Activated CD4-positive, alpha-beta memory T cell treated with anti-CD3 and anti-CD28 coated beads for 36 hours (primary cell): Measurements from ENCODE around the gene TBC1D8. TPM values are rescaled to one million over a fixed set of nuclear protein-coding genes. Genes with fewer than 3 reads are reported as not detected.

Experiments used
- CTCF ChIA-PET: fragments of 350-600 bp; sonication (Branson Sonifier 250); formaldehyde crosslinking; loops from one replicate; lab custom pipeline; 2021; ENCODE audit warnings: antibody characterized with exemption, inconsistent platforms; lab: Charles Lee
- POLR2A ChIA-PET: fragments of 350-600 bp; sonication (Branson Sonifier 250); formaldehyde crosslinking; loops from one replicate; lab custom pipeline; 2021; ENCODE audit warnings: antibody characterized with exemption; lab: Charles Lee
- DNase-seq: peaks from one replicate; pipeline ENCODE4 v3.0.0-alpha.2; 2020
- H3K27ac Mint-ChIP-seq: one replicate; pipeline ENCODE4 v1.8.0; 2021; ENCODE audit warnings: mixed read lengths
- H3K27me3 Mint-ChIP-seq: one replicate; pipeline ENCODE4 v1.8.0; 2021; ENCODE audit warnings: mixed read lengths
- H3K36me3 Mint-ChIP-seq: one replicate; pipeline ENCODE4 v1.8.0; 2021; ENCODE audit warnings: mixed read lengths
- H3K4me1 Mint-ChIP-seq: one replicate; pipeline ENCODE4 v1.8.0; 2021; ENCODE audit warnings: low read depth, mixed read lengths
- H3K4me3 Mint-ChIP-seq: one replicate; pipeline ENCODE4 v1.8.0; 2021; ENCODE audit warnings: mild to moderate bottlenecking, mixed read lengths
- H3K9me3 Mint-ChIP-seq: one replicate; pipeline ENCODE4 v1.8.0; 2021; ENCODE audit warnings: mixed read lengths
- intact Hi-C: fragments of 100-400 bp; cut with micrococcal nuclease; formaldehyde crosslinking; loops from one replicate; pipeline ENCODE4 v1.15.1; 2023
- total RNA-seq, 2 experiments: library from RNA; stranded (reverse); gene quantifications; one replicate each; pipeline ENCODE4 v1.2.3, GENCODE V29; 2021

TBC1D8 gene
- total RNA-seq, 2 experiments from 2014 or later, result 1.5 to 1.6 TPM

GRCh38 chr2:101160454-101160853 is 9.3 kb upstream of the TBC1D8 start:
- DNase-seq, result no peak
- H3K9me3 Mint-ChIP-seq, result no peaks in the 10 kb centered on the region
- CTCF ChIA-PET, result no interaction called here
- H3K36me3 Mint-ChIP-seq, result no peaks in the 10 kb centered on the region
- POLR2A ChIA-PET, result no interaction called here
- no peaks in the 10 kb centered on the region for H3K27me3 Mint-ChIP-seq
- H3K4me3 Mint-ChIP-seq, result no peak overlapping the region
- intact Hi-C loops, result no loop called here
- no peak overlapping the region for H3K27ac Mint-ChIP-seq
- H3K4me1 Mint-ChIP-seq, result no peaks in the 10 kb centered on the region

GRCh38 chr2:101159526-101159925 is 8.3 kb upstream of the TBC1D8 start:
- intact Hi-C loops, result loop anchor here (10.0 kb wide), 1 partner anchor 575 kb away; no protein-coding TSS in a partner anchor
- ChIA-PET POLR2A (no interaction called here), CTCF (no interaction called here)
- Mint-ChIP-seq H3K4me1 (no peaks in the 10 kb centered on the region), H3K9me3 (no peaks in the 10 kb centered on the region), H3K4me3 (no peak overlapping the region), H3K27me3 (no peaks in the 10 kb centered on the region), H3K27ac (no peak overlapping the region), H3K36me3 (no peaks in the 10 kb centered on the region)
- DNase-seq, result no peak

- ChIA-PET POLR2A (no interaction called here), CTCF (no interaction called here)
- intact Hi-C loops, result loop anchor here (10.0 kb wide), 1 partner anchor 572 kb away; no protein-coding TSS in a partner anchor
- H3K9me3 Mint-ChIP-seq, result no peaks in the 10 kb centered on the region
- H3K4me1 Mint-ChIP-seq, result peaks cover 5% of the 10 kb centered on the region
- peak; percentile 18 for DNase-seq
- H3K27ac Mint-ChIP-seq, result no peak overlapping the region
- no peak overlapping the region for H3K4me3 Mint-ChIP-seq
- H3K27me3 Mint-ChIP-seq, result no peaks in the 10 kb centered on the region
- H3K36me3 Mint-ChIP-seq, result no peaks in the 10 kb centered on the region
Measured at GRCh38 chr2:101157272-101157671, 6.1 kb upstream of the TBC1D8 start.

- peaks cover 18% of the 10 kb centered on the region for H3K4me1 Mint-ChIP-seq
- intact Hi-C loops, result loop anchor here (2.0 to 10.0 kb wide), 4 partner anchors 51 to 569 kb away; no protein-coding TSS in a partner anchor
- no peak overlapping the region for H3K4me3 Mint-ChIP-seq
- no peaks in the 10 kb centered on the region for H3K36me3 Mint-ChIP-seq
- ChIA-PET POLR2A (no interaction called here), CTCF (interaction anchor here (2.5 kb wide), 2 partner anchors 117 to 141 kb away, joined by 14 to 17 read pairs; no protein-coding TSS in a partner anchor)
- no peak for DNase-seq
- H3K9me3 Mint-ChIP-seq, result no peaks in the 10 kb centered on the region
- no peak overlapping the region for H3K27ac Mint-ChIP-seq
- peaks cover 15% of the 10 kb centered on the region for H3K27me3 Mint-ChIP-seq
Measured at GRCh38 chr2:101153787-101154186, 2.6 kb upstream of the TBC1D8 start.

- DNase-seq, result no peak
- Mint-ChIP-seq H3K27ac (no peak overlapping the region), H3K9me3 (no peaks in the 10 kb centered on the region), H3K36me3 (no peaks in the 10 kb centered on the region), H3K4me1 (peaks cover 18% of the 10 kb centered on the region), H3K4me3 (no peak overlapping the region), H3K27me3 (peaks cover 21% of the 10 kb centered on the region)
- POLR2A ChIA-PET, result no interaction called here
- CTCF ChIA-PET, result interaction anchor here (0.8 to 2.5 kb wide), 4 partner anchors 116 to 145 kb away, joined by 4 to 17 read pairs (median 10); no protein-coding TSS in a partner anchor
- intact Hi-C loops, result loop anchor here (2.0 to 10.0 kb wide), 4 partner anchors 52 to 568 kb away; no protein-coding TSS in a partner anchor
Measured at GRCh38 chr2:101153077-101153707, 2.0 kb upstream of the TBC1D8 start.

GRCh38 chr2:101152272-101153076 is 1.3 kb upstream of the TBC1D8 start:
- H3K4me1 Mint-ChIP-seq, result peaks cover 18% of the 10 kb centered on the region
- no peak overlapping the region for H3K27ac Mint-ChIP-seq
- no peaks in the 10 kb centered on the region for H3K9me3 Mint-ChIP-seq
- peak; percentile 43 for DNase-seq
- H3K4me3 Mint-ChIP-seq, result peak overlapping the region; percentile 63
- H3K36me3 Mint-ChIP-seq, result no peaks in the 10 kb centered on the region
- ChIA-PET POLR2A (no interaction called here), CTCF (interaction anchor here (0.8 to 2.5 kb wide), 4 partner anchors 115 to 145 kb away, joined by 4 to 17 read pairs (median 10); no protein-coding TSS in a partner anchor)
- intact Hi-C loops, result loop anchor here (1.0 to 10.0 kb wide), 5 partner anchors 52 to 568 kb away; no protein-coding TSS in a partner anchor
- H3K27me3 Mint-ChIP-seq, result peaks cover 25% of the 10 kb centered on the region

GRCh38 chr2:101151859-101152271 is 683 bp upstream of the TBC1D8 start:
- intact Hi-C loops, result loop anchor here (1.0 to 10.0 kb wide), 5 partner anchors 53 to 567 kb away; no protein-coding TSS in a partner anchor
- Mint-ChIP-seq H3K27me3 (peaks cover 25% of the 10 kb centered on the region), H3K9me3 (no peaks in the 10 kb centered on the region), H3K36me3 (no peaks in the 10 kb centered on the region), H3K27ac (no peak overlapping the region), H3K4me1 (peaks cover 18% of the 10 kb centered on the region), H3K4me3 (peak overlapping the region; percentile 63)
- ChIA-PET POLR2A (no interaction called here), CTCF (interaction anchor here (0.7 to 2.8 kb wide), 5 partner anchors 53 to 144 kb away, joined by 4 to 14 read pairs (median 7); no protein-coding TSS in a partner anchor)
- DNase-seq, result peak; percentile 12

- Mint-ChIP-seq H3K27ac (no peak overlapping the region), H3K4me3 (peak overlapping the region; percentile 66), H3K27me3 (peaks cover 25% of the 10 kb centered on the region), H3K4me1 (peaks cover 18% of the 10 kb centered on the region), H3K36me3 (no peaks in the 10 kb centered on the region), H3K9me3 (no peaks in the 10 kb centered on the region)
- CTCF ChIA-PET, result interaction anchor here (0.5 to 2.8 kb wide), 6 partner anchors 9 to 138 kb away, joined by 4 to 14 read pairs (median 6); partner anchors contain the start of gene CNOT11
- DNase-seq, result peak; percentile 22
- intact Hi-C loops, result loop anchor here (5.0 to 10.0 kb wide), 2 partner anchors 543 to 566 kb away; no protein-coding TSS in a partner anchor
- POLR2A ChIA-PET, result interaction anchor here (0.6 kb wide), 1 partner anchor 57 kb away, joined by 3 read pairs; no protein-coding TSS in a partner anchor
Measured at GRCh38 chr2:101150306-101151145, 656 bp downstream of the TBC1D8 start.

- H3K4me3 Mint-ChIP-seq, result peak overlapping the region; percentile 66
- H3K4me1 Mint-ChIP-seq, result peaks cover 18% of the 10 kb centered on the region
- H3K36me3 Mint-ChIP-seq, result no peaks in the 10 kb centered on the region
- peaks cover 27% of the 10 kb centered on the region for H3K27me3 Mint-ChIP-seq
- intact Hi-C loops, result loop anchor here (5.0 to 10.0 kb wide), 2 partner anchors 542 to 565 kb away; no protein-coding TSS in a partner anchor
- no peaks in the 10 kb centered on the region for H3K9me3 Mint-ChIP-seq
- POLR2A ChIA-PET, result no interaction called here
- DNase-seq, result no peak
- CTCF ChIA-PET, result interaction anchor here (0.9 to 2.8 kb wide), 5 partner anchors 8 to 541 kb away, joined by 3 to 14 read pairs (median 4); partner anchors contain the start of gene CNOT11
- no peak overlapping the region for H3K27ac Mint-ChIP-seq
Measured at GRCh38 chr2:101149241-101150192, 1.7 kb downstream of the TBC1D8 start.

- Mint-ChIP-seq H3K27me3 (peaks cover 27% of the 10 kb centered on the region), H3K36me3 (no peaks in the 10 kb centered on the region), H3K9me3 (no peaks in the 10 kb centered on the region), H3K4me1 (peaks cover 18% of the 10 kb centered on the region), H3K27ac (no peak overlapping the region), H3K4me3 (no peak overlapping the region)
- ChIA-PET CTCF (interaction anchor here (1.0 kb wide), 1 partner anchor 540 kb away, joined by 3 read pairs; no protein-coding TSS in a partner anchor), POLR2A (no interaction called here)
- intact Hi-C loops, result no loop called here
- no peak for DNase-seq
Measured at GRCh38 chr2:101148777-101149176, 2.4 kb downstream of the TBC1D8 start.
